SK-N-SH (cell line): ENCODE results near the gene NPHP1. TPM values are rescaled to one million over a fixed set of nuclear protein-coding genes. Genes with fewer than 3 reads are reported as not detected.

Experiments
- CTCF ChIA-PET: fragments of 300-600, 350-600 bp; formaldehyde crosslinking; extraction: SDS; loops from one replicate; lab custom pipeline; 2021; lab: Yijun Ruan, JAX
- POLR2A ChIA-PET: fragments of 350-600 bp; sonication (Branson Sonifier 250); formaldehyde crosslinking; extraction: SDS; loops from one replicate; lab custom pipeline; 2020; ENCODE audit warnings: antibody characterized with exemption, inconsistent platforms; lab: Yijun Ruan, JAX
- DNase-seq: peaks from one replicate; pipeline ENCODE4 v3.0.0; 2012
- H2AFZ ChIP-seq: fragments of 200-600 bp; sonication (generic); 2 replicates; pipeline ENCODE4 v1.8.1; 2016; ENCODE audit warnings: antibody characterized with exemption, mild to moderate bottlenecking, low read depth
- H3F3A ChIP-seq: fragments of 200-600 bp; sonication (generic); replicated peaks from 2 replicates; pipeline ENCODE3; 2016; ENCODE audit warnings: antibody characterized with exemption, mild to moderate bottlenecking; ENCODE audit not compliant: insufficient read depth
- H3K27ac ChIP-seq, 2 experiments: fragments of 200-500 bp in 1 of 2; fragments of 200-600 bp in 1 of 2; sonication (Bioruptor generic) in 1 of 2; sonication (generic), shearing (Covaris generic) in 1 of 2; 2 replicates each; pipeline versions ENCODE4 v1.5.1 to v1.6.1; 2014 to 2016; ENCODE audit warnings: low read depth in 2 of 2, inconsistent platforms in 1 of 2, low read length in 1 of 2, mild to moderate bottlenecking in 1 of 2, mixed read lengths in 1 of 2
- H3K27me3 ChIP-seq: fragments of 200-600 bp; sonication (generic), shearing (Covaris generic); 2 replicates; pipeline ENCODE4 v1.6.1; 2016; ENCODE audit warnings: mixed run types; ENCODE audit not compliant: insufficient read depth
- H3K36me3 ChIP-seq, 2 experiments: fragments of 200-500 bp in 1 of 2; fragments of 200-600 bp in 1 of 2; sonication (Bioruptor generic) in 1 of 2; sonication (generic) in 1 of 2; replicated peaks in 1 of 2; 2 replicates each; pipeline versions ENCODE3 to v1.5.1; 2014 to 2016; ENCODE audit warnings: low read length in 1 of 2, mild to moderate bottlenecking in 1 of 2; ENCODE audit not compliant: insufficient read depth in 2 of 2, control insufficient read depth in 1 of 2
- H3K4me1 ChIP-seq, 2 experiments: fragments of 200-500 bp in 1 of 2; fragments of 200-600 bp in 1 of 2; sonication (Bioruptor generic) in 1 of 2; sonication (generic), shearing (Covaris generic) in 1 of 2; 2 replicates each; pipeline versions ENCODE4 v1.5.1 to v1.6.1; 2014 to 2016; ENCODE audit warnings: low read depth in 1 of 2, low read length in 1 of 2, mixed run types in 1 of 2; ENCODE audit not compliant: insufficient read depth in 2 of 2, control insufficient read depth in 1 of 2
- H3K4me2 ChIP-seq: fragments of 200-600 bp; sonication (generic), shearing (Covaris generic); 2 replicates; pipeline ENCODE4 v1.6.1; 2017; ENCODE audit warnings: mixed run types
- H3K4me3 ChIP-seq, 2 experiments: fragments of 200-500 bp in 1 of 2; fragments of 200-600 bp in 1 of 2; sonication (Bioruptor generic) in 1 of 2; sonication (generic), shearing (Covaris generic) in 1 of 2; 2 replicates each; pipeline versions ENCODE4 v1.5.1 to v1.8.1; 2014 to 2016; ENCODE audit warnings: low read depth in 2 of 2, inconsistent platforms in 1 of 2, low read length in 1 of 2, mild to moderate bottlenecking in 1 of 2, mixed read lengths in 1 of 2, moderate library complexity in 1 of 2
- H3K79me2 ChIP-seq: fragments of 200-600 bp; sonication (generic); 2 replicates; pipeline ENCODE4 v1.8.1; 2017; ENCODE audit warnings: mild to moderate bottlenecking; ENCODE audit not compliant: insufficient read depth
- H3K9ac ChIP-seq: fragments of 200-600 bp; sonication (generic); 2 replicates; pipeline ENCODE4 v1.6.1; 2017; ENCODE audit warnings: mixed run types
- H3K9me2 ChIP-seq: fragments of 200-600 bp; sonication (generic); 2 replicates; pipeline ENCODE4 v1.6.1; 2017; ENCODE audit warnings: mixed run types
- H3K9me3 ChIP-seq: fragments of 200-600 bp; sonication (generic); 2 replicates; pipeline ENCODE4 v1.6.1; 2017; ENCODE audit warnings: mixed run types, mild to moderate bottlenecking, moderate library complexity
- H4K20me1 ChIP-seq: fragments of 200-600 bp; sonication (generic); 2 replicates; pipeline ENCODE4 v1.6.1; 2017; ENCODE audit warnings: mild to moderate bottlenecking, mixed run types; ENCODE audit not compliant: insufficient read depth
- FOSL2 ChIP-seq: IDR thresholded peaks from 2 replicates; pipeline ENCODE4 v1.4.0; 2012; ENCODE audit warnings: low read depth, mild to moderate bottlenecking, moderate library complexity, borderline replicate concordance
- GATA2 ChIP-seq: sonication (generic); formaldehyde crosslinking; IDR thresholded peaks from 2 replicates; pipeline ENCODE4 v1.5.0; 2020; ENCODE audit warnings: mild to moderate bottlenecking, missing genetic modification reagents
- NRF1 ChIP-seq: IDR thresholded peaks from 2 replicates; pipeline ENCODE4 v1.6.1; 2012; ENCODE audit warnings: low read depth, mild to moderate bottlenecking, low read length
- RAD21 ChIP-seq: IDR thresholded peaks from 2 replicates; pipeline ENCODE4 v1.6.1; 2012; ENCODE audit warnings: mild to moderate bottlenecking, low read length
- RCOR1 ChIP-seq: fragments of 150-350 bp; IDR thresholded peaks from 2 replicates; pipeline ENCODE4 v1.6.1; 2017; ENCODE audit warnings: antibody characterized with exemption, low read length
- SMC3 ChIP-seq: IDR thresholded peaks from 2 replicates; pipeline ENCODE4 v1.6.1; 2012; ENCODE audit warnings: low read depth, low read length, improper control_type of control experiment
- TAF1 ChIP-seq: IDR thresholded peaks from 2 replicates; pipeline ENCODE4 v1.6.1; 2012; ENCODE audit warnings: low read depth, mild to moderate bottlenecking, low read length, moderate library complexity, borderline replicate concordance
- WGBS: methylation state at CpG from one replicate; pipeline ENCODE4 v1.1.6; 2017; ENCODE audit warnings: low lambda C conversion rate; 5-methylcytosine and 5-hydroxymethylcytosine counted together
- polyA plus RNA-seq, 3 experiments: library from polyadenylated mRNA; depleted of rRNA; stranded (reverse); fragments of >200 nt; gene quantifications; 2 replicates each; pipeline ENCODE4 v1.2.3, GENCODE V29; 2012
- TF ChIP-seq, protein P1 (sequence below): fragments of 200-600 bp; sonication (generic); IDR thresholded peaks from 2 replicates; pipeline ENCODE4 v1.6.1; 2017; ENCODE audit warnings: antibody characterized with exemption, mild to moderate bottlenecking, moderate library complexity
- TF ChIP-seq, protein P2 (sequence below): IDR thresholded peaks from 2 replicates; pipeline ENCODE4 v1.4.0; 2012; ENCODE audit warnings: low read depth

The NPHP1 gene
- polyA plus RNA-seq, 1 of the 3 experiments (the other 2 are of a cell fraction) = 5.0 TPM

DNA sequence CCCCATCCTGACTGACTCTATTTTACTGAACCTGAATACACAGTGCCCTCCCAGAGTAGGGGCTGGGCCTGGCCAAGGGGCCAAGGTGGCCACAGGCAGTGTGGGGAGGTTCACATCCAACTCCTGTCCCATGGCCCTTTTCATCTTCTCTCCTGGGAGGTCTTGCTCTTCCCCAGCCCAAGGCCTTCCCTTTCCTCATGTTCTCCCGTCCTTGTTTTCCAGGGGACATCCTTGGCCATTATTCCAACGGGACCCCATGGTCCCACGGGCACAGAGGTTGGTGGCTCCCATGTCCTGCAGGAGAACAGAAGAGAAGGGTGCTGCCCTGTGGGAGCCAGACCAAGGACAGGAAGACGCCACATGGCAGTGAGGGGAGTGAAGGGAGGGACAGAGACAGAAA is 99.6 kb downstream of the NPHP1 start:
- peaks cover 5% of the 10 kb centered on the region for H3K79me2 ChIP-seq
- no peak for DNase-seq
- ChIA-PET POLR2A (no interaction called here), CTCF (no interaction called here)
- H3F3A ChIP-seq = peaks cover 53% of the 10 kb centered on the region
- H4K20me1 ChIP-seq = no peaks in the 10 kb centered on the region
- WGBS = 62% methylated on average over 4 of the region's 4 CpGs
- H2AFZ ChIP-seq = no peak overlapping the region
- H3K4me3 ChIP-seq = 0 out of 4 replicates have a peak overlapping the region, but pooled peaks of 1 of the 2 experiments have one; percentile 11
- peaks cover 0 to 2% of the 10 kb centered on the region in 2 experiments for H3K36me3 ChIP-seq
- peak overlapping the region; percentile 70 for H3K9ac ChIP-seq
- peak overlapping the region in 1 of 2 experiments; percentile 100; a peak in 2 of 4 replicates for H3K27ac ChIP-seq
- H3K27me3 ChIP-seq = no peaks in the 10 kb centered on the region
- no peaks in the 10 kb centered on the region for H3K9me3 ChIP-seq
- TF ChIP-seq, protein P1, sequence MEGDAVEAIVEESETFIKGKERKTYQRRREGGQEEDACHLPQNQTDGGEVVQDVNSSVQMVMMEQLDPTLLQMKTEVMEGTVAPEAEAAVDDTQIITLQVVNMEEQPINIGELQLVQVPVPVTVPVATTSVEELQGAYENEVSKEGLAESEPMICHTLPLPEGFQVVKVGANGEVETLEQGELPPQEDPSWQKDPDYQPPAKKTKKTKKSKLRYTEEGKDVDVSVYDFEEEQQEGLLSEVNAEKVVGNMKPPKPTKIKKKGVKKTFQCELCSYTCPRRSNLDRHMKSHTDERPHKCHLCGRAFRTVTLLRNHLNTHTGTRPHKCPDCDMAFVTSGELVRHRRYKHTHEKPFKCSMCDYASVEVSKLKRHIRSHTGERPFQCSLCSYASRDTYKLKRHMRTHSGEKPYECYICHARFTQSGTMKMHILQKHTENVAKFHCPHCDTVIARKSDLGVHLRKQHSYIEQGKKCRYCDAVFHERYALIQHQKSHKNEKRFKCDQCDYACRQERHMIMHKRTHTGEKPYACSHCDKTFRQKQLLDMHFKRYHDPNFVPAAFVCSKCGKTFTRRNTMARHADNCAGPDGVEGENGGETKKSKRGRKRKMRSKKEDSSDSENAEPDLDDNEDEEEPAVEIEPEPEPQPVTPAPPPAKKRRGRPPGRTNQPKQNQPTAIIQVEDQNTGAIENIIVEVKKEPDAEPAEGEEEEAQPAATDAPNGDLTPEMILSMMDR = no peak
- TF ChIP-seq FOSL2 = no peak
- no peak for TF ChIP-seq TAF1
- H3K9me2 ChIP-seq = no peaks in the 10 kb centered on the region
- peaks cover 17 to 40% of the 10 kb centered on the region in 2 experiments; a peak in 3 of 4 replicates for H3K4me1 ChIP-seq
- peak overlapping the region; percentile 56 for H3K4me2 ChIP-seq

DNA sequence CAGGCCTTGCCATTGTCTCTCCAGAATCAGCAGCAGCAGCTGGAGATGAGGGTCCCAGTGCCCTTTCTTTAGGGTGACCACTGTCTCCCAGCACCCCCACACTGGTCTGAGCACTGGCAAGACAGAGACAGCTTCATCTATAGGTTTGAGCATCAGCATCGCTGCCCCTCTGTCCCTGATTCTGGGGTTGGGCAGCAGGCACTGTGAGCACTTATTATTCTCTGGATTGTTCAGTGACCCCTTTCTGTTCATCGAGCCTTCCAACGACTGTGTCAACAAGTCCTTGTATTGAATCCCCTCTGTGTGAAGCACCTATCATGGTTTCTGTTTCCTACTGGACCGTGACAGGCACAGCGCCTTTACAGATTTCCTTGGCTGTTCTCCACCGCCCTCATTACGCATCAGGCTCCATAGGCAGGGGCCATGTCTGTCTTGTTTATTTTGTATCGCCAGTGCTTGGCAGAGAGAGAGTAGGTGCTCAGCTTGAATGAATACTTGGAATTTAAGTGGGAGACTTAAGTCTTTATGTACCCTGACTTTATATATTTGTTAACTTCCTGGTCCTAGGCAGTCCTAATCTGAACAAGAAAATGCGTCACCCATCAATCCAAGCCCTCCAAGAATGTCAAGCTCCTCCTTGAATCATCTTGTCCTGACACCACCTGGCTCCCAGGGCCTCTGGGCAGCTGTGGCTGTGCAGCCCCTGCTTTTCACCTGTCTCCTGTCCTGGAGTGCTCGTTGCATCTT is 100.6 kb downstream of the NPHP1 start:
- DNase-seq = no peak
- no peaks in the 10 kb centered on the region for H4K20me1 ChIP-seq
- no peaks in the 10 kb centered on the region for H3K9me2 ChIP-seq
- H3K4me3 ChIP-seq = no peak overlapping the region
- no peak for TF ChIP-seq NRF1
- TF ChIP-seq, protein P2, sequence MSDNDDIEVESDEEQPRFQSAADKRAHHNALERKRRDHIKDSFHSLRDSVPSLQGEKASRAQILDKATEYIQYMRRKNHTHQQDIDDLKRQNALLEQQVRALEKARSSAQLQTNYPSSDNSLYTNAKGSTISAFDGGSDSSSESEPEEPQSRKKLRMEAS = no peak
- TF ChIP-seq RAD21 = no peak
- TF ChIP-seq RCOR1 = no peak
- TF ChIP-seq GATA2 (CRISPR knock-in tag) = no peak
- TF ChIP-seq SMC3 = no peak
- peak overlapping the region in 1 of 2 experiments; percentile 100; a peak in 2 of 4 replicates for H3K27ac ChIP-seq
- no peak overlapping the region for H3K4me2 ChIP-seq
- H3K36me3 ChIP-seq = no peaks in the 10 kb centered on the region
- peaks cover 53% of the 10 kb centered on the region for H3F3A ChIP-seq
- H3K27me3 ChIP-seq = no peaks in the 10 kb centered on the region
- no peak overlapping the region for H3K9ac ChIP-seq
- no peak overlapping the region for H2AFZ ChIP-seq
- peaks cover 5% of the 10 kb centered on the region for H3K79me2 ChIP-seq
- peaks cover 17 to 44% of the 10 kb centered on the region in 2 experiments; a peak in 3 of 4 replicates for H3K4me1 ChIP-seq
- no peaks in the 10 kb centered on the region for H3K9me3 ChIP-seq
- WGBS = 88% methylated on average over 10 of the region's 10 CpGs
- ChIA-PET CTCF (no interaction called here), POLR2A (no interaction called here)
